Activated CD8-positive, alpha-beta memory T cell treated with anti-CD3 and anti-CD28 coated beads, Interleukin-2, amount 50 U/mL, for 1 hour (primary cell): ENCODE data around the gene TKT.

Source experiments
- DNase-seq: peaks from one replicate; pipeline ENCODE4 v3.0.0-alpha.2; 2020; ENCODE audit errors: extremely low read depth

Gene TKT

DNA sequence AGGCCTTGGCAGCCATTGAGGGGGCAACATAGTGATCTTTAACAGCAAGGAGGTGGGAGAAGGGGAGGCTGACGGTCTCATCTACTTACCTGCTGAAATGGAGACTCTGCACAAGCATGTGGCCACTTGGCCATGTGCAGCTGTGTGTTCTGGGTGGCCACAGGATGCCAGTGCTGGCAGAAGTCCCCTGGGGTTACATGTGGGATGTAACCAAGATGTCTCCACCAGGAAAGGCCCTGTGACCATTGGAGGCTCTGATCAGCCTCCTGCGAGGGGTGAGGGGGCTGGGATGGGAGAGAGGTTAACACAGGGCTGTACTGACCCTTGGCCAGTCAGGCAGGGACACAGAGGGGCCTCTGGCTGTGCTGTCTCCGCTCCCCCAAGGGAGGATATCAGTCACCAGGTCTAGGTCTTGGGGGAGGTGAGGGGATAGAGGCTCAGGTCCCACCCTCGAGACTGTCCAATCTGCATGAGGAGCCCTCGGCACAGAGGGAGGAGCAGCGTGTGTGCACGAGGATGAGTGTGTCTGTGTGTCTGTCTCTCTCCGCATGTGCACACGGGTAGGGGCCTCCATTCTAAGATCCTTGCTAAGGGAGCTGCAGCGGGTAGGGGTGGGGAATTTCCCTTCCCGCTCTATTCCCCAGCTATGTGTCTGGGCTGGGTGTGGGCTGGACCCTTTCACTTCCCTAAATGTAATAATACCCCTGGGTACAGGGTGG is 75.4 kb downstream of the TKT start:
- DNase-seq: no peak

GRCh38 chr3:53179580-53179979 is 76.2 kb downstream of the TKT start:
- DNase-seq: no peak

DNA sequence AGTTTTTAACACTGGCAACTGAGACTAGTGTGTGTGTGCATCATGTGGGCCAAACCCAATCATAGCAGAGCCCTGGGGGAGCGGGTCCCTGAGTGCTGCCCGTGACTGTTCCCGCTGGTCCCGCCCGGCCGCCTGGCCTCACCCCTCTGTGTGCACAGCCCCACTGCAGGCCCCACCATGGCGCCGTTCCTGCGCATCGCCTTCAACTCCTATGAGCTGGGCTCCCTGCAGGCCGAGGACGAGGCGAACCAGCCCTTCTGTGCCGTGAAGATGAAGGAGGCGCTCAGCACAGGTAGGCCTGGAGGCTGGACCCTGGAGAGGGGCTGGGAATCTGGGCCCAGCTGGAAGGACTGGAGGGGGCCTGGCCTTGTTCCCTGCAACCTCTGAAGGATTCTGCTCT is 77.6 kb downstream of the TKT start:
- no peak for DNase-seq

- no peak for DNase-seq
Observed at GRCh38 chr3:53175613-53176540, 79.9 kb downstream of the TKT start.
